Uterus (tissue), 2 donors: ENCODE results near the gene FHIT.

Experiments
- CTCF ChIP-seq, 4 experiments: fragments of 200-600 bp in 2 of 4; fragments of 450-650 bp in 2 of 4; sonication (generic) in 2 of 4; IDR thresholded peaks; one replicate each; pipeline ENCODE4 v1.5.1; 2016 to 2019; ENCODE audit warnings: antibody characterized with exemption in 4 of 4, mild to moderate bottlenecking in 2 of 4, moderate library complexity in 1 of 4
- POLR2A ChIP-seq, 2 donors: fragments of 450-650 bp; IDR thresholded peaks; one replicate each; pipeline ENCODE4 v1.6.1; 2016; ENCODE audit warnings: antibody characterized with exemption in 2 of 2, mild to moderate bottlenecking in 1 of 2, moderate library complexity in 1 of 2

- no peak for TF ChIP-seq POLR2A (IDR thresholded peaks at IDR 0.05)
- TF ChIP-seq CTCF (IDR thresholded peaks at IDR 0.05): no peak
Measured at GRCh38 chr3:60351481-60351880, 899.8 kb downstream of the FHIT start.
